SHP77 (cell line): ENCODE data around the gene PHF21B.
"Not testable (repeated sequence)": the region's sequence is repeated elsewhere in the genome, so short reads cannot be mapped to it uniquely, and the experiment has no call there.

Experiments used
- DNase-seq, 2 experiments: peaks; one replicate each; lab custom pipeline; 2025; lab: John Stamatoyannopoulos, UW

Gene PHF21B

GRCh38 chr22:44988671-44989070 is 21.1 kb downstream of the PHF21B start:
- no peak for DNase-seq

GRCh38 chr22:44986926-44987325 is 22.9 kb downstream of the PHF21B start:
- DNase-seq: no peak

GRCh38 chr22:44985906-44986527 is 23.8 kb downstream of the PHF21B start:
- DNase-seq: no peak

- DNase-seq: no peak
These were observed 25.8 kb downstream of the PHF21B start for GRCh38 chr22:44983878-44984482.

GRCh38 chr22:44982445-44982844 is 27.4 kb downstream of the PHF21B start:
- DNase-seq: no peak

- DNase-seq: no peak
These were observed 27.9 kb downstream of the PHF21B start for GRCh38 chr22:44981857-44982256.

GRCh38 chr22:44979154-44979553 is 30.7 kb downstream of the PHF21B start:
- no peak for DNase-seq

- DNase-seq: peak in 1 of 2 experiments; percentile 28
These were observed 34.2 kb downstream of the PHF21B start for GRCh38 chr22:44975427-44976262.

- DNase-seq: no peak
These were observed 35.4 kb downstream of the PHF21B start for GRCh38 chr22:44974454-44974853.

GRCh38 chr22:44973829-44974228 is 36.0 kb downstream of the PHF21B start:
- no peak for DNase-seq

GRCh38 chr22:44972363-44973083 is 37.3 kb downstream of the PHF21B start:
- no peak for DNase-seq

GRCh38 chr22:44971651-44972362 is 38.0 kb downstream of the PHF21B start:
- DNase-seq: no peak

- DNase-seq: no peak
These were observed 39.5 kb downstream of the PHF21B start for GRCh38 chr22:44970291-44970690.

- DNase-seq: no peak
These were observed 40.0 kb downstream of the PHF21B start for GRCh38 chr22:44969817-44970216.

- no peak for DNase-seq
These were observed 41.1 kb downstream of the PHF21B start for GRCh38 chr22:44968736-44969135.

- DNase-seq: peak; percentile 55 to 70
These were observed 44.6 kb downstream of the PHF21B start for GRCh38 chr22:44965171-44965570.

GRCh38 chr22:44964722-44965078 is 45.1 kb downstream of the PHF21B start:
- DNase-seq: peak in 1 of 2 experiments; percentile 41

GRCh38 chr22:44963832-44964721 is 45.7 kb downstream of the PHF21B start:
- no peak for DNase-seq

- no peak for DNase-seq
These were observed 46.9 kb downstream of the PHF21B start for GRCh38 chr22:44962741-44963454.

GRCh38 chr22:44961682-44962081 is 48.1 kb downstream of the PHF21B start:
- DNase-seq: not testable (repeated sequence)
